ENCODE results near the gene RGL4.
"Not testable (repeated sequence)": the region's sequence is repeated elsewhere in the genome, so short reads cannot be mapped to it uniquely, and the experiment has no call there.

RGL4 gene, protein sequence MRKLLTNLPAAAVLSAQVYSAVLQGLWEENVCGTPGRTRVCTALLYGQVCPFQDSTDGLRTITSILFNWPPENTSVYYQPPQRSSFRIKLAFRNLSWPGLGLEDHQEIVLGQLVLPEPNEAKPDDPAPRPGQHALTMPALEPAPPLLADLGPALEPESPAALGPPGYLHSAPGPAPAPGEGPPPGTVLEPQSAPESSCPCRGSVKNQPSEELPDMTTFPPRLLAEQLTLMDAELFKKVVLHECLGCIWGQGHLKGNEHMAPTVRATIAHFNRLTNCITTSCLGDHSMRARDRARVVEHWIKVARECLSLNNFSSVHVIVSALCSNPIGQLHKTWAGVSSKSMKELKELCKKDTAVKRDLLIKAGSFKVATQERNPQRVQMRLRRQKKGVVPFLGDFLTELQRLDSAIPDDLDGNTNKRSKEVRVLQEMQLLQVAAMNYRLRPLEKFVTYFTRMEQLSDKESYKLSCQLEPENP

GRCh38 chr22:23690713-23691112 is at the start of gene RGL4:
RGL4 (plus strand) TSS chr22:23691013; CDS start chr22:23692031, 1,018 bp downstream.
- no peak for DNase-seq (ENCODE audit: low read depth in 1 of 2, low spot score in 1 of 2)

DNA sequence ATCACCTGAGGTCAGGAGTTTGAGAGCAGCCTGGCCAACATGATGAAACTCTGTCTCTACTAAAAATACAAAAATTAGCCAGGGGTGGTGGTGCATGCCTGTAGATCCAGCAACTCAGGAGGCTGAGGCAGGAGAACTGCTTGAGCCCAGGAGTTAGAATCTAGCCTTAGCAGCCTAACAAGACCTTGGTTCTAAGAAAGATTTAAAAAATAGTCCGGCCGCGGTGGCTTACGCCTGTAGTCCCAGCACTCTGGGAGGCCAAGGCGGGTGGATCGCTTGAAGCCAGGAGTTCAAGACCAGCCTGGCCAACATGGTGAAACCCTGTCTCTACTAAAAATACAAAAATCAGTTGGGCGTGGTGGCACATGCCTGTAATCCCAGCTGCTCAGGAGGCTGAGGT is 44.3 kb upstream of the RGL4 start:
- DNase-seq (ENCODE audit: low read depth in 1 of 2, low spot score in 1 of 2): not testable (repeated sequence)

- DNase-seq (ENCODE audit: low read depth in 1 of 2, low spot score in 1 of 2): no peak
Measured at GRCh38 chr22:23649071-23649501, 41.7 kb upstream of the RGL4 start.

- DNase-seq (ENCODE audit: low read depth in 1 of 2, low spot score in 1 of 2): no peak
Measured at GRCh38 chr22:23651676-23652075, 39.1 kb upstream of the RGL4 start.

DNA sequence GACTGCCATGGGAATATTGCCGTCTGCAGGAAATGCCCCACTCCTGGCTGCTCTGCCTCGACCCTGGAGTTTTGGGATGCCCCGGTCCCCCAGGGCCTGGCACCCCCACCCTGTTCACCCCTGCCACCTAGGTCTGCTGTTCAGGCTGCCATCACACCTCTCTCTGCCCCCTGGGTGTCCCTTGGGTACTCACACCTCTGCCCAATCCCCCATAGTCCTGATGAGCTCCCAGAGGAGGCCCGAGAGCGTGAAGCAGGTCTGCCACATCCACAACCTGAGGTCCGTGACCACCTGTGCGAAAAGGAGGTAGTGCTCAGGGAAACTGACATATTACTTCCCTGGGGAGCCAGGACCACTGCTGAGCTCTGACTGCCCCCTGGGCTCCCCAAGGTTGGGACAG is 38.5 kb upstream of the RGL4 start:
- DNase-seq (ENCODE audit: low read depth in 1 of 2, low spot score in 1 of 2): no peak

GRCh38 chr22:23652711-23653110 is 38.1 kb upstream of the RGL4 start:
- no peak for DNase-seq (ENCODE audit: low read depth in 1 of 2, low spot score in 1 of 2)

DNA sequence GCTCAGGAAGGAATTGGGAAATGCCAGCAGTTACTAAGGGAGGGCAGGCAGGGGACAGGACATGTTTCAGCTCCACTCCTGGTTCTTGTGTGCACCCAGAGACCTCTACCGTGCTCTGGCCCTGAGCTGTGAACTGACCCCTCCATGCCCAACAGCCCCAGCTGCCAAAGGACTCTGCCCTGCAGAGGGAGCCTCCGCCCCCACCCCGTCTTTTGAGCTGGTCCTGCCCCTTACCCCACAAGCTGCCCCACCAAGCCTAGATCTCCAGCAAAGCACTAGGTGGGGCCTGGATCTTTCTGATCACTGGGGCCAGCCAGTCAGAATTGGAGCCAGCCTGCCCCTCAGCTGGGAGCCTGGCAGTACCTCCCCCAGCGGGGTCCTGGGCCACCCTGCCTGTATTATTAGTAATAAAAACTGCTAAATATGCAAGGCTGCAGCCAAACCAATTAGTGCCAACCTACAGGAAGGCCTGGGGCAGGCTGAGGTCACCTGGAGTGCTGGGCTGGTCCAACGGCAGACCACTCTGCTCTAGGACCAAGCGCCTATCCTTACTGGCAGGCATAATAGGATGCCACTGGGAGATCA is 34.8 kb upstream of the RGL4 start:
- DNase-seq (ENCODE audit: low read depth in 1 of 2, low spot score in 1 of 2): no peak

DNA sequence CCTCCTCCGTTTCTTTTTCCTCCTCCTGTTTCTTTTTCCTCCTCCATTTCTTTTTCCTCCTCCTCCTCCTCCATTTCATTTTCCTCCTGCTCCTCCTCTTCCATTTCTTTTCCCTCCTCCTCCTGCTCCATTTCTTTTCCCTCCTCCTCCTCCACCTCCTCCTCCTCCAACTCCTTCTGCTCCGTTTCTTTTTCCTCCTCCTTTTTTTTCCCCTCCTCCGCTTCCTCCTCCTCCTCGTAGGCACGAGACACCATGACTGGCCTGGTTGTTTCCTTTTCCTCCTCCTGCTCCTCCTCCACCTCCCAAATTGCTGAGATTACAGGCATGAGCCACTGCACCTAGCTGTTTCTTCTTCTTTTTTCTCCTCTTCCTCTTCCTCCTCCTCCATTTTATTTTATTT is 33.1 kb upstream of the RGL4 start:
- no peak for DNase-seq (ENCODE audit: low read depth in 1 of 2, low spot score in 1 of 2)

DNA sequence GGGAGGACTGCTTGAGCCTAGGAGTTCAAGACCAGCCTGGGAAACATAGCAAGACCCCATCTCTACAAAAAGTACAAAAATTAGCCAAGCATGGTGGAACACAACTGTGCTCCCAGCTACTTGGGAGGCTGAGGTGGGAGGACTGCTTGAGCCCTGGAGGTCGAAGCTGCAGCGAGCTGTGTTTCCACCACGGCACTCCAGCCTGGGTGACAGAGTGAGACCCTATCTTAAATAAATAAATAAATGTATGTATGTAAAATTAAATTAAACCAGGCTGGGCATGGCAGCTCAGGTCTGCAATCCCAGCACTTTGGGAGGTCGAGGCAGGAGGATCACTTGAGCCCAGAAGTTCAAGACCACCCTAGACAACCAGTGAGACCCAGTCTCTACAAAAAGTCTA is 30.4 kb upstream of the RGL4 start:
- DNase-seq (ENCODE audit: low read depth in 1 of 2, low spot score in 1 of 2): not testable (repeated sequence)

- no peak for DNase-seq (ENCODE audit: low read depth in 1 of 2, low spot score in 1 of 2)
Measured at GRCh38 chr22:23670378-23671295, 20.2 kb upstream of the RGL4 start.

GRCh38 chr22:23671387-23671786 is 19.4 kb upstream of the RGL4 start:
- not testable (repeated sequence) for DNase-seq (ENCODE audit: low read depth in 1 of 2, low spot score in 1 of 2)

- not testable (repeated sequence) for DNase-seq (ENCODE audit: low read depth in 1 of 2, low spot score in 1 of 2)
Measured at GRCh38 chr22:23672307-23673049, 18.3 kb upstream of the RGL4 start.

DNA sequence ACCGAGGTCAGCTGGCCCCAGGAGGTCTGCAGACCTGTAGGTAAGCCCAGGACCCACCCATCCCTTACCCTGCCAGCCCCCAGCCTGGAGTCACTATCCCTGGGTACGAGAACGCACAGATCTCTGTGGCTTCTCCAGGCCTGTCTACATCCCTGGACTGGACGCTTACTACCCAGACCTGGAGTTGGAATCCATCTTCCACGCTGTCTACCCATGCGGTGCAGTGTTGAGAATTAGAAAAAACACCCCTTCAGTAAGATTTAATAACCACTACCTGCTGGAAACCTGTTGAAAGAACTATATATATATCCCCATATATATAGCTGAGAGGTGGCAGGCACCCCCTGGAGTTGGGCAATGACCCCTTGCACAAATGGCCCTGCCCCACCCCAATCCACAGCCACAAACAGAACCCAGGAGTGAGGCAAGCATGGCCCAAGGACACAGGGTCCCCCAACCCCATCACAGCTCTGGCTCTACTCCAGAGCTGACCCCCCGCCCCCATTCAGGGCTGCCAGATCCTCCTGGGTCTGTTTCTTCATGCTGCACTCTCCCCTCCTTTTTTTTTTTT is 17.7 kb upstream of the RGL4 start:
- no peak for DNase-seq (ENCODE audit: low read depth in 1 of 2, low spot score in 1 of 2)

DNA sequence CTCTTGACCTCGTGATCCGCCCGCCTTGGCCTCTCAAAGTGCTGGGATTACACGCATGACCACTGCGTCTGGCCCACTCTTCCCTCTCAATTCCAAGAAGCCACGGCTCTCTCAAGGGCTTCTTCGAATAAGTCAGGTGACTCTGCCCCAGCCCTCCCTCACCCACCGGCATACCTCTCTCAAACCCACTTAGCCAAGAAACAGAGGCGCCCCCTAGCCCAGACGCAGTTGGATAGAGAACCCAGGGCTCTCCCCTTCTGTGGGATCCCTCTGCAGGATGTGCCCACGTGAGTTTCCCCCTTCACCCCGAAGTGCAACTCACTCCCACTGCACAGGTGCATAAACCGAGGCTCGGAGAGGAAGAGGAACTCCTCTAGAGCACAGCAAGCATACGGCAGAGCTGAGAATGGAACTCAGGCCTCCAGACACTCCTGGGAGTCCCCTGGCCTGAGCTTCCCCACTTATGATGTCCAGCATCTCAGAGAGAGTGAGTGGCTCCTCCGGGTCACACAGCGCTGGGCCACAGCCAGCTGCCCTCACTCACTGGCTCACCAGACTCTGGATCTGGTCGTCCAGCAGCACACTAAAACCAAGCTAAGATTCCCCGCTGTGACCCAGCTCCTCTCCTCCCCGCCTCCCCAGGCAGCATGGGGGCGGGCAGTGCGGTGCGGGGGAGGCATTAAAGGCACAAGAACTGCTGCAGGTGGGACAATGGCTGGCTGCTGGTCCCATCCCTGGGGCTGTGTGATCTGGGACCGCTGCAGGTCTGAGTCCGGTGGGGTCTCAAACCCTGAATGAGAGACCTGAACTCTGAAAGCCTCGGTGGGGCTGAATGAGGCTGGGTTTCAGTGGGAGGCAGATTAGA is 16.8 kb upstream of the RGL4 start:
- no peak for DNase-seq (ENCODE audit: low read depth in 1 of 2, low spot score in 1 of 2)

- not testable (repeated sequence) for DNase-seq (ENCODE audit: low read depth in 1 of 2, low spot score in 1 of 2)
Measured at GRCh38 chr22:23674886-23675501, 15.8 kb upstream of the RGL4 start.

- DNase-seq (ENCODE audit: low read depth in 1 of 2, low spot score in 1 of 2): no peak
Measured at GRCh38 chr22:23675502-23676415, 15.1 kb upstream of the RGL4 start.

GRCh38 chr22:23676841-23677700 is 13.7 kb upstream of the RGL4 start:
- DNase-seq (ENCODE audit: low read depth in 1 of 2, low spot score in 1 of 2): not testable (repeated sequence)

Measured in activated CD4-positive, alpha-beta T cell treated with anti-CD3 and anti-CD28 coated beads, Interleukin-2, amount 50 U/mL, for 24 hours (primary cell).